Activated T-cell treated with anti-CD3 and anti-CD28 coated beads for 24 hours (primary cell): ENCODE data around the gene PNMA8B.

Experiments
- DNase-seq: peaks from one replicate; pipeline ENCODE4 v3.0.0-alpha.2; 2020; ENCODE audit warnings: low read depth

The PNMA8B gene

GRCh38 chr19:46452186-46452585, 43.5 kb downstream of the PNMA8B start:
- no peak for DNase-seq

DNA sequence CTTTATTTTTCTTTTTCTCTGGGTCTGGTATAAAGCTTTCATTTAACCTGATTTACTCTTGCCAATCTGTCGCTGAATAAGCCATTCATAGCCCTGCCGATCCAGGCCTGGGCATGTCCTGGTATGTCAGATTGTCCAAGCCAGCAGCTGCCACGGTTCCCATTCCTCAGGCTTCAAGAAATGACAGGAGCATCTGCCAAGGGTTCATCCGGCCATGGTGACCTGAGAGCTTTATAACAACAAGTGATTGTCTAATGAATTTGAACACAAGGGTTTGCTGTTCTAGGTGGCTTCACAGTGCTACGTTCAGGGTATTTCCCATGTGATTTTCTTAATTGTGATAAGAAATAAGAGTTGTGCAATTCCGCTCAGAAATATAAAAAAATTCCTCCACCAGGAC, 44.3 kb downstream of the PNMA8B start:
- DNase-seq: no peak

- DNase-seq: no peak
Measured at GRCh38 chr19:46450737-46451136, 44.9 kb downstream of the PNMA8B start.

GRCh38 chr19:46449228-46449627, 46.4 kb downstream of the PNMA8B start:
- DNase-seq: no peak

DNA sequence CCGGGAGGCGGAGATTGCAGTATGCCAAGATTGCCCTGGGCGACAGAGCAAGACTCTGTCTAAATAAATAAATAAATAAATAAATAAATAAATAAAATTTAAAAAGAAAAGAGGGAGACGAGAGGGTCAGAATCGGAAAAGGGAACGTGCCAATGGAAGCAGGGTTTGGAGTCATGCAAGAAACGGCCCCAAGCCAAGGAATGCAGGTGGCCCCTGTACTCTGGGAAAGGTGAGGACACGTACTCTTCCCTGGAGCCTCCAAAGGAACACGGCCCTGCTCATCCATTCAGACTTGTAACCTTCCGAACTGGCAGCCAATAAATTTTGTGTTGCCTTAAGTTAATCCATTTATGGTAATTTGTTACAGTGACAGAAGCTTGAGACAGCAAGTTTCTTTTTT, 47.1 kb downstream of the PNMA8B start:
- DNase-seq: no peak

DNA sequence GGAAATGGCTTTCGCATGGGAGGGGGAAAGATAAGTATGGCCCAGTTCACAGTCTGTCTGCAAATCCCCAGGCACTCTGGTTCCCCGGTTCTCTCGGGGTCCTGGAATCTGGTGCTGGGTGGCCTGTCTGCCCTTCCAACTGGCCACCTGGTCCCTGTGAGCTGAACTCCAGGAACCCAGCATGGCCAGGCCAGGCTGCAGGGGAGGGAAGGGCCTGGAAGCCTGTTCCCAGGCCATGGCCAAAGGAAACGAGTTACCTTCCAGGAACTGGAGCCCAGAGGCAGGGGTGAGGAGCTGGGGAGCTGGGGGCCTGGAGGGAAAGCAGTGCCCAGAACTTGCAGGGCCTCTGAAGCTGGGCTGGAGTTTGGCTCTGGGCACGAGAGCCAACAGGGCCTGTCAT, 47.8 kb downstream of the PNMA8B start:
- DNase-seq: no peak

DNA sequence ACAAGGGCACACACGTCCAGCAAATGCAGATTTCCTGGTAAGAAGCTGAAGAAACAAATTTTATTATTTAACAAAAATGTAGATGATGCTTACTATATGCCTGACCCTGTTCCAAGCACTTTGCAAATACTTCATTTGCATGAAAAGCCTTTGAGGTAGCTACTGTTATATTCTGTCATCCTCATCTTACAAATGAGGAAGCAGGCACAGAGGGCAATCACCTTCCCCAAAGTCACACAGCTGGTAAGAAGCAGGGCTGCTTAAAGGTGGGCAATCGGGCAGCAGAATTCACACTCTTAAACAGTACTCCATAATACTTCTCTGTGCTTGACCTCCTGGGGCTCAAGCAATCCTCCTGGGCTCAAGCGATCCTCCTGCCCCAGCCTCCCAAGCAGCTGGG, 48.7 kb downstream of the PNMA8B start:
- DNase-seq: no peak

DNA sequence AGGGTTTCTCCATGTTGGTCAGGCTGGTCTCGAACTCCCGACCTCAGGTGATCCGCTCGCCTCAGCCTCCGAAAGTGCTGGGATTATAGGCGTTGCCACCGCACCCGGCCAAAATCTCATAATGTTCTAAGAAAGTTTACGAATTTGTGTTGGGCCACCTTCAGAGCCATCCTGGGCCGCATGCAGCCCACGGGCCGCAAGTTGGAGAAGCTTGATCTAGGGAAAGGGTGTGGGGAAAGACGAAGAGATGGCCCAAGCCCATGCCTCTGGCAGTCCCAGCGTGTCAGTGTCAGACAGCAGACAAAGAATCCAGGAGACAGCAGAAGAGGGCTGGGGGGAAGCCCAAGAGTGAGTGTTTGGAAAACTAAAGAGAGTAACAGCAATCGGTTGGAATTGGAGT, 49.6 kb downstream of the PNMA8B start:
- no peak for DNase-seq

DNA sequence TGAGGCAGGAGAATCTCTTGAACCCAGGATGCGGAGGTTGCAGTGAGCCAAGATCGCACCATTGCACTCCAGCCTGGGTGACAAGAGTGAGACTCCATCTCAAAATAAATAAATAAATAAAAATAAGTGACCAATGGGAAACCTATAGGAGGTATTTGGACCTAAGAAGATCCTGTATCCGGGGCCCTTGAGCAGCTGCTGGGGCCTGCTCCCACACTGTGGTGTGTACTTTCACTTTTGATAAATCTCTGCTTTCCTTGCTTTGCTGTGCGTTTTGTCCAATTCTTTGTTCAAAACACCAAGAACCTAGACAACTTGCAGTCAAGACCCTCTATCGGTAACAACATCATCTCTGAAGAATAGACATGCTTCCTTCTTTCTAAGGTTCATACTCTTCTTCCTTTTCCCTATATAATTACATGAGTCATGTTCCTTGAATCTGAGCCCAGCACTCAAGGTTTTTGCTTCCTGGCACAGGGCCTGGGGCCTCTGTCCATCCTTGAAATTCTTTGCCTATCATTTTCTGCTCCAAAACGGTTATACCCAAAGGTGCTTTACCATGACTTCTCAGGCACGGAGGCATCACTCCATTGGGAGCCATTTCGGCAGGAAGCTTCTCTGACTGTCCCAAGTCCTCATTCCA, 52.7 kb downstream of the PNMA8B start:
- no peak for DNase-seq

- no peak for DNase-seq
Measured at GRCh38 chr19:46441866-46442265, 53.8 kb downstream of the PNMA8B start.
